GM12872 (cell line): ENCODE measurements around the gene HGS.

Experiments used
- TF ChIP-seq, protein P1 (sequence below): IDR thresholded peaks from 3 replicates; pipeline ENCODE4 v1.5.1; 2011; ENCODE audit warnings: low read depth, mild to moderate bottlenecking, low read length, moderate library complexity; ENCODE audit not compliant: insufficient read depth

HGS gene

GRCh38 chr17:81641825-81642489 is 41.9 kb upstream of the HGS start:
- TF ChIP-seq, protein P1, sequence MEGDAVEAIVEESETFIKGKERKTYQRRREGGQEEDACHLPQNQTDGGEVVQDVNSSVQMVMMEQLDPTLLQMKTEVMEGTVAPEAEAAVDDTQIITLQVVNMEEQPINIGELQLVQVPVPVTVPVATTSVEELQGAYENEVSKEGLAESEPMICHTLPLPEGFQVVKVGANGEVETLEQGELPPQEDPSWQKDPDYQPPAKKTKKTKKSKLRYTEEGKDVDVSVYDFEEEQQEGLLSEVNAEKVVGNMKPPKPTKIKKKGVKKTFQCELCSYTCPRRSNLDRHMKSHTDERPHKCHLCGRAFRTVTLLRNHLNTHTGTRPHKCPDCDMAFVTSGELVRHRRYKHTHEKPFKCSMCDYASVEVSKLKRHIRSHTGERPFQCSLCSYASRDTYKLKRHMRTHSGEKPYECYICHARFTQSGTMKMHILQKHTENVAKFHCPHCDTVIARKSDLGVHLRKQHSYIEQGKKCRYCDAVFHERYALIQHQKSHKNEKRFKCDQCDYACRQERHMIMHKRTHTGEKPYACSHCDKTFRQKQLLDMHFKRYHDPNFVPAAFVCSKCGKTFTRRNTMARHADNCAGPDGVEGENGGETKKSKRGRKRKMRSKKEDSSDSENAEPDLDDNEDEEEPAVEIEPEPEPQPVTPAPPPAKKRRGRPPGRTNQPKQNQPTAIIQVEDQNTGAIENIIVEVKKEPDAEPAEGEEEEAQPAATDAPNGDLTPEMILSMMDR = no peak

DNA sequence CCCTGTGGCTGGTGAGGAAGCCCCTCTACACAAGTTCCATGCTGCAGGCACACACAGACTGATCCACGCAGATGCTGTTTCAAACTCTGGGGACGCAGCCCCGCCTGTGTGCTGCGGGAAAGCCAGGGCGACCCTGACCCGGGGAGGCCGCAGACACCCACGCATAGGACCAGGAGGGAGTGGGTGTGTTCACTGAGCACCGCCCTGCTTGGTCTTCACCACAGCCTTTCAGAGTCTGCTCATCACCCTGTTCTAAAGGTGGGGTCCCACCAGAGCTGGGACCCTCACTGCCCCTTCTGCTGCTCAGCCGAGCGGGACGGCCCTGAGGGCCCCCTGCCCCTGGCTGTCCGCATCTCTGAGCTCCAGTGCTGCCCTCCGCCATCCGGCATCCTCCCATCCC is 39.3 kb upstream of the HGS start:
- TF ChIP-seq, protein P1 = no peak

DNA sequence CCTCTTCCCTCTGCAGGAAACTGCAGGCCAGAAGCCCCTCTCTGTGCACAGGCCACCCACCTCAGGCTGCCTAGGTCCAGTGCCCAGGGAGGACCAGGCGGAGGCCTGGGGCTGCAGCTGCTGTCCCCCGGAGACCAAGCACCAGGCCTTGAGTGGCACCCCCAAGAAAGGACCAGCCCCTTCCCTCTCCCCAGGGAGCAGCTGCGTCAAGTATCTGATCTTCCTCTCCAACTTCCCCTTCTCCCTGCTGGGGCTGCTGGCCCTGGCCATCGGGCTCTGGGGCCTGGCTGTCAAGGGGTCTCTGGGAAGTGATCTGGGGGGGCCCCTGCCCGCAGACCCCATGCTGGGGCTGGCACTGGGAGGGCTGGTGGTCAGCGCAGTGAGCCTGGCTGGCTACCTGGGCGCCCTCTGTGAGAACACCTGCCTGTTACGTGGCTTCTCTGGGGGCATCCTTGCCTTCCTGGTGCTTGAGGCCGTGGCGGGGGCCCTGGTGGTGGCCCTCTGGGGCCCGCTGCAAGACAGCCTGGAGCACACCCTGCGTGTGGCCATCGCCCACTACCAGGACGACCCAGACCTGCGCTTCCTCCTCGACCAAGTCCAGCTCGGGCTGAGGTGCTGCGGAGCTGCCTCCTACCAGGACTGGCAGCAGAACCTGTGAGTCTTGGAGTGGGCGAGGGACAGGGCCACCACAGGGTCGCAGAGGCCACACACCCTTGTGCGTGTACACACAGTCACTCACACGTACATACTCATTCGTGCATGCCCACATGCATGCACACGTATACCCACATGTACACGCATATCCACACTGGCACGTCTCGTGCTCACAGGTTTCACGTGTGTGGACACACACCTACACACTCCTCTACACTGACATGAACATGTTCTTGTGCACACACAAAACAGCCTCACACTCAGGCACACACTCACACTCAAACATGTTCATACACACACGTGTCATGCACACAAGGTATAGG is 38.5 kb upstream of the HGS start:
- TF ChIP-seq, protein P1 = no peak

GRCh38 chr17:81646869-81647600 is 36.8 kb upstream of the HGS start:
- TF ChIP-seq, protein P1 = no peak

DNA sequence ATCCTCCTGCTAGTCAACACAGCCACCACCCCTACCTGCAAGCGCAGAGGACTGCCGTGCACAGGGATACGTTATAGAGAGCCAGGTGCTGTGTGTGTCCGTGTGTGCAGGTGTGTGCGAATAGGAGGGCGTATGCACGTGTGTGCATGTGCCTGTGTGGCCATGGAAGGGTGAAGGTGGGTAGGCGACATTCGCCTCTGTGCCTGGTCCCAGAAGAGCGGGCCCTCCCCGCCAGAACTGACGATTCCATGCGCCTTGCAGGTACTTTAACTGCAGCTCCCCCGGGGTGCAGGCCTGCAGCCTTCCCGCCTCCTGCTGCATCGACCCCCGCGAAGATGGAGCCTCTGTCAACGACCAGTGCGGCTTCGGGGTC is 36.2 kb upstream of the HGS start:
- TF ChIP-seq, protein P1 = no peak

- TF ChIP-seq, protein P1 = no peak
Measured at GRCh38 chr17:81648013-81648706, 35.7 kb upstream of the HGS start.
